ENCODE results near the gene GRK7.
"Not testable (repeated sequence)": the region's sequence is repeated elsewhere in the genome, so short reads cannot be mapped to it uniquely, and the experiment has no call there.

GRK7 gene

GRCh38 chr3:141796081-141796888 is 33.1 kb downstream of the GRK7 start:
- peak; percentile 27 for DNase-seq (ENCODE audit: low read depth)

GRCh38 chr3:141796889-141797781 is 33.9 kb downstream of the GRK7 start:
- no peak for DNase-seq (ENCODE audit: low read depth)

GRCh38 chr3:141797819-141798447 is 34.7 kb downstream of the GRK7 start:
- DNase-seq (ENCODE audit: low read depth) = no peak

DNA sequence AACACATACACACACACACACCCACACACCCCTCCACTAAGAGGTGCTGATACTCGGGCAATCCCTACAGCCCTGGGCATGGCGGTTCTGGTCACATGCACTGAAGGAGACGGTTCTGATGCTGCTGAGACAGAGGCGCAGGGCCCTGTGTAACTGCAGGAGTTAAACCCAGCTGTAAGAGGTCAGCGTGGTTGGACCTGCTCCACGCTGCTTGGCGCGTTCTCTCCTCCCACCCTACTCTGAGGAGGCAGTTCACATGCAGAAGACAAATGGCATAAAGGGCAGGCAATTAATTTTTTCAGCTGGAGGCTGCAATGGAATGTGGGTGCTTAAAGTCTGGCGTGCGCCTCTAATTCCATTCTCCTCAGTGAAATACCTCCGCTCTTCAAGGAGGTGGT is 35.2 kb downstream of the GRK7 start:
- no peak for DNase-seq (ENCODE audit: low read depth)

- DNase-seq (ENCODE audit: low read depth) = no peak
Measured at GRCh38 chr3:141802316-141803077, 39.3 kb downstream of the GRK7 start.

- not testable (repeated sequence) for DNase-seq (ENCODE audit: low read depth)
Measured at GRCh38 chr3:141803538-141803937, 40.3 kb downstream of the GRK7 start.

GRCh38 chr3:141804447-141804777 is 41.2 kb downstream of the GRK7 start:
- DNase-seq (ENCODE audit: low read depth) = no peak

DNA sequence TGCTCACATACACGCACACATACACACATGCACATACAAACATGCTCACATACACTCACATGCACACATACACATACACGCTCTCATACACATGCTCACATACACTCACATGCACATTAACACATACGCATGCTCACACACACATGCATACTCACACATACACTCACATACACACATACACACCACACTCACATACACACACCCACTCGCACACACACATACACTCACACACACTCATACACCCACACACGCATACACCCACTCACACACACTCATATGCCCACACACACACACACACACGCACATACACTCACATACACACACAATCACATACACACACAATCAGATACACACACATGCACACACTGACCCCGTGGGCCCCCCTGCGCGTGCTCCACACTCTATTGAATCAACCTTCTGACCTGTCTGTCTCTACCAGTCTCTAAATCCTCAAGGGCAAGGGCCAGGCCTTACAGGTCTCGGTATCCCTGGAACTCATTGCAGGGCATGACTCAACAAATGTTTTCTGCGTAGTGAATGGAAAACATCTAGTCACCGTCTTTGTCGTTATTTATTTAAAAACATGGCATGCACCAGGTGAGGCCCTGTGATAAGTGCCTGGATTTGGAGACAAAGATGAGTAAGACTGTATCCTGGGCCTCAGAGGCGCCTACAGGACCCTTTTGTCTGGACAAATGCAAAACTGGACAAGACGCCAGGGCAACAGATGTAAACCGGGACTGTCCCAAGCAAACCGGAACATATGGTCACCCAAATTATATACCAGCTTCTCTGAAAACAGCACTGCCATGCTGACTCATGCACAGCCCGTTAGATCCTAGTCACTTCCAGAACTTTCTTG is 41.8 kb downstream of the GRK7 start:
- DNase-seq (ENCODE audit: low read depth) = no peak

DNA sequence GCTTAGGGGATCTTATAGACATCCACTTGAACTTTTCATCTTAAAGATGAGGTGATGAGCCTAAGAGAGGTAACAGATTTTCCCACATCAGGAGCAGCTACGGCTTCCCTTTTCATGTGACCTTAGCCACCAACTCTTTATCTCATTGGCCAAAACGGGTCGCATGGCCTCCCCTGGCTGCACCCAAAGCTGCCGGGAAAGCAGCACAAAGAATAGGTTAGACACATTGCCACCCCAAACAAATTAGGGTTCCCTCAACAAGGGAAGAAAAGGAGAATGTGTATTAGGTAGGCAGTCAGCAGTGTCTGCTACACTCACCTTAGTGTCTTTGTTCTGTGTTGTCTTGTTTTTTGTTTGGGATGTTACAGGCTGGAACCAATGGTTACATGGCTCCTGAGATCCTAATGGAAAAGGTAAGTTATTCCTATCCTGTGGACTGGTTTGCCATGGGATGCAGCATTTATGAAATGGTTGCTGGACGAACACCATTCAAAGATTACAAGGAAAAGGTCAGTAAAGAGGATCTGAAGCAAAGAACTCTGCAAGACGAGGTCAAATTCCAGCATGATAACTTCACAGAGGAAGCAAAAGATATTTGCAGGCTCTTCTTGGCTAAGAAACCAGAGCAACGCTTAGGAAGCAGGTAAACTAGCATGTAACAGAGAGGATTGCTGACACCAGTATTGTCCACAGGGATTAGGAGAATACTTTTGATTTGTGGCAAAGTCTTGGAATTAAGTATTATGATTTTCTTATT is 44.2 kb downstream of the GRK7 start:
- DNase-seq (ENCODE audit: low read depth) = no peak

GRCh38 chr3:141808586-141808985 is 45.4 kb downstream of the GRK7 start:
- no peak for DNase-seq (ENCODE audit: low read depth)

- DNase-seq (ENCODE audit: low read depth) = no peak
Measured at GRCh38 chr3:141810161-141810560, 47.0 kb downstream of the GRK7 start.

- DNase-seq (ENCODE audit: low read depth) = no peak
Measured at GRCh38 chr3:141811348-141811747, 48.1 kb downstream of the GRK7 start.

GRCh38 chr3:141812084-141812483 is 48.9 kb downstream of the GRK7 start:
- no peak for DNase-seq (ENCODE audit: low read depth)

GRCh38 chr3:141812586-141812985 is 49.4 kb downstream of the GRK7 start:
- no peak for DNase-seq (ENCODE audit: low read depth)
